Head of caudate nucleus (tissue), 42 donors: ENCODE results near the gene GALNT7.
A peak's percentile ranks its signal among the peaks of the same experiment; 100 is the strongest.

Source experiments
- DNase-seq, 42 donors: peaks; one replicate each; pipeline versions ENCODE4 v3.0.0 to v3.0.0-alpha.2; 2020 to 2021; ENCODE audit warnings: mixed read lengths in 7 of 42
- intact Hi-C: fragments of 100-400 bp; cut with DNase I; formaldehyde crosslinking; loops from one replicate; pipeline ENCODE4 v1.15.0; 2022

Gene GALNT7

DNA sequence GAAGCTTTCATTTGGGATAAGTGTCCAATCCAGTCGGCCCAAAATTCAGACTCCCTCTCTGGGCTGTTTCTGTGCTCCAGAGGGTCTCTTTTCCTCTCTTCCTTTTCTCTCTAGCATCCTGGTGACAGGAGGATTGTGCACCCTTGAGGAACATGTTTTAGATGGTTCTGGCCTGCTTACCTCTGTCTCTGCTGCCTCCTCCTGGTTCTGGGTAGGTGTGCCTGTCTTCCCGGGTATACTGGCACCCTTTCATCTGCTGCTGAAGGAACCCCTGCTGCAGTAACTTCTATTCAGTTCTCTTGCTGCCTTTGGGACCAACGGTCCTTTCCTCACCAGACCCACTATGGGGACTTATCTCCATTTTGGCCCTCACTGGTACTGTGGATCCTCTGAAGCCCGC lies 112.4 kb downstream of the GALNT7 start:
- no peak for DNase-seq
- intact Hi-C loops = no loop called here

DNA sequence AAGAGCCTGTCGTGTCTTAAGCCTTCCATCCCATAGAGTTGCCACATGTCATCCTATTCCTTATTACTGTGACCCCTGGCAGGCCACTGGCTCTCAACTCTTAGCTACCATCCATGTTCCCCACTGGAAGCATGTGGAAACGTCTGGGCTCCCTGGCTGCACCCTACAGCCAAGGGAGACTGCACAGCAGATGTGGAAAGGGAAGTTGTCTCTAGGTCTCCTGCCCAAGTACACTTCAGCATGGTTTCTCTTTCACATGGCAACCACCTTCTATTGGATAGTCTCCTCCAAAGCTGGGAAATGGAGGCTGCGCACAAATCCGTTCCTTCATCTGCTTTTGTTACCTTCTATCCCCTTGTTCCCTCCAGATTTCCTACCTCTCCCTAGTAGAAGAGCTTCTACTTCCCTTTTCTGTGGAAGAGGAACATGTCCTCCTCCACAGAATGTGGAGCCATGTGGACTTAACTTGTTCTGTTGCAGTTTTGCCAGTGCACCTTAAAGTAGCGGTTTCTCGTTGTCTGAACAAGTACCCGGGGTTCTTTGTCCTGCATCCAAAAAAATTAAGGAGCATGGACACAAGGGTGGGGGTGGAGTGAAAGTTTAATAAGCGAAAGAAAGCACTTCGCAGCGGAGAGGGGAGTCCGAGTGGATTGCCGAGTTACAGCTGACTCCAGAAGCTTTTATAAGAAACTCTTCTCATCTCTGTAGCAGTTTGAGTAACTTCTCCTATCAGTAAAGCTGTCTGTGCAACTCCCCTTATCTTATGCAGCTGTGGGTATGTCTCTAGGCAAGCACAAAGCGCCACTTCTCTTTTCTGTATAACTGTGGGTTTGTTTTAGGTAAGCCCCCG lies 113.0 kb downstream of the GALNT7 start:
- intact Hi-C loops = no loop called here
- DNase-seq = no peak

DNA sequence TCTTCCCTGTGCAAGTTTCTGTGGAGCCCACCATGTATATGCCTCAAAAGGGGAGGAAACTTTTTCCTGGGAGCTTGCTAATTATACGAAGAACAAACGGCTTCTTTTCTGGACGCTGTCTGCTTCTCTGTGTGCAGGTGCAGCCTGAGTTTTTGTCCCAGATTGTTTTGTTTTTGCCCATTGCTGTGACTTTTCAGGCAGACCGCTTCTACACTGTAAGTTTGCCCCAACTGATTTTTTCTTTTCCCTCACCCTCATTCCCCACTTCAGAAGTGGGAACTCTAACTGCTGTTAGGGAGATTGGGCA lies 113.6 kb downstream of the GALNT7 start:
- no peak for DNase-seq
- intact Hi-C loops = no loop called here

DNA sequence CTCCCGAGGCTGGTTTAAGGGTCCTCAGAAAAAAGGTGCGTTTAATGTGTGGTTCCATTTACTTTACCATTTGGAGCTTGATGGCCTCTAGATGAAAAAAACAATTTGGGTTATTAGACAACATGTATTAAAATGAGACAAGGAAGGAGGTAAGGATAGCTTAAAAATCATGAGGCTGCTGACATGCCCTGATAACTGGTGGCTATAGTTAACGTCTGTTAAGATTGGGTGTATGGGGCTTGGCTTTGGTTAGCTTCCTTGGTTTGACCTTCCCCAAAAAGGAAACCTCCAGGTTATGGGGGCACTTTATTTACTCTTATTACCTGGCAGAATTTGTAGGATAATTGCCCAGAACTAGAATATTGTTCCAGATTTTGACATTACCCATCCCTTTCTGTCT lies 114.0 kb downstream of the GALNT7 start:
- intact Hi-C loops = no loop called here

GRCh38 chr4:173284463-173284862 lies 115.9 kb downstream of the GALNT7 start:
- DNase-seq = no peak
- intact Hi-C loops = no loop called here

More for the DNA sequence above, 114.0 kb downstream of the GALNT7 start:
- no peak for DNase-seq

- DNase-seq = no peak
- intact Hi-C loops = no loop called here
Measured at GRCh38 chr4:173287486-173287885, 118.9 kb downstream of the GALNT7 start.

DNA sequence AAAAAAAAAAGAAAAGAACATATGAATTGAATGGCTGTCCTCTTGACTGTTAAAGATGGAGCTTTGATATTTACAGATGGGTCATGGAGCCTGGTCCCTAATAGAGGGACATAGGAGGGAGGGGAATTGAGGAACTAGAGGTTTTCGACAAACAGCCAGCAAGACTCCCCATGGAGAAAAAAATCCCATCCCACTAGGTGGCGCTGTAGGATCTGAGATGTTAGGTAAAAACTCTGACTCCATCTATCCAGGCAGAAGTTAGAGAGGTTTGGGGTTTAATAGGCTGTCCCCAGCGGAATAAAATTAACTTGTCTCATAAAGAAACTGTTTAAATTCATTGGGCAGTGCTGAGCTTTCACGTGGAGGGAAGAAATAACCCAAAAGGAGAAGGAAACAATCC lies 119.7 kb downstream of the GALNT7 start:
- intact Hi-C loops = no loop called here

GRCh38 chr4:173288698-173289352 lies 120.2 kb downstream of the GALNT7 start:
- intact Hi-C loops = no loop called here
- DNase-seq = no peak

More for the DNA sequence above, 119.7 kb downstream of the GALNT7 start:
- peak in 40 of 42 donors; percentile 20 to 92 (median 70) for DNase-seq

DNA sequence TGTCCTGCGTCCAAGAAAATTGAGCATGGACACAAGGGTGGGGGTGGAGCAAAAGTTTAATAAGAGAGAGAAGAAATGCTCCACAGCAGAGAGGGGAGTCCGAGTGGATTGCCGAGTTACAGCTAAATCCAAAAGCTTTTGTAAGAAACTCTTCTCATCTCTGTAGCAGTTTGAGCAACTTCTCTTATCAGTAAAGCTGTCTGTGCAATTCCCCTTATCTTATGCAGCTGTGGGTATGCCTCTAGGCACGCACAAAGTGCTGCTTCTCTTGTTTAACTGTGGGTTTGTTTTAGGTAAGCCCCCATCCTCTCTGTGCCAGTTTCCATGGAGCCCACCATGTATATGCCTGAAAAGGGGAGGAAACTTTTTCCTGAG lies 120.7 kb downstream of the GALNT7 start:
- intact Hi-C loops = no loop called here
- no peak for DNase-seq

DNA sequence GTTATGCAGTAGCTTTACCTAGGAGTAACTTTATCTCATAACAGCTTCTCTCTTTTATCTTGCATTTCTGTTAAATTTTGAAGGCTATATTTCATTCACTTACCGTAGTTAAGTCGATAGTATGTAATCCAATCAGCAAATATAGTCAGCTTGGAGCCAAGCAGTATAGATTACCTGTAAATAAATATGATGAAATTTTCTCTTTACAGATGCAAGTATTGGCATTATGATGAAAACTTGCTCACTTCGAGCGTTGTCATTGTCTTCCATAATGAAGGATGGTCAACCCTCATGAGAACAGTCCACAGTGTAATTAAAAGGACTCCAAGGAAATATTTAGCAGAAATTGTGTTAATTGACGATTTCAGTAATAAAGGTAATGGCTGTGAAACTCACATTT lies 123.3 kb downstream of the GALNT7 start:
- DNase-seq = no peak
- intact Hi-C loops = no loop called here

DNA sequence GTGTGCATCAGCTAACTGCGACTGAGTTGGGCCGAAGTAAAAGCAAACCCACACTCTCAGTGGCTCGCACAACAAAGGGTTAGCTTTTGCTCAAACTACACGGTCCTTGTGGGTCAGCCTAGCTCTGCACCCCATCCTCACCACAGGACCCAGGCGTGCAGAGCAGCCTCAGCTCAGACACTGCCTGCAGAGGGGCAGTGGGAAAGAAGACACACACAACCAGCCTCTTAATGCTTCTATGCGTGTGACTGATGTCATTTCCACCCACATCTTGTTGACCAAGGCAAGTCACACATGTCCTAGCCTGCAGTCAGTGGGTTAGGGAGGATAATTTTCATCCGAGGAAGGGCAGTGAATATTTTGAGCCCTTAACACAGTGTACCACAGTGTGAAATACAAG lies 125.1 kb downstream of the GALNT7 start:
- intact Hi-C loops = no loop called here
- DNase-seq = no peak

DNA sequence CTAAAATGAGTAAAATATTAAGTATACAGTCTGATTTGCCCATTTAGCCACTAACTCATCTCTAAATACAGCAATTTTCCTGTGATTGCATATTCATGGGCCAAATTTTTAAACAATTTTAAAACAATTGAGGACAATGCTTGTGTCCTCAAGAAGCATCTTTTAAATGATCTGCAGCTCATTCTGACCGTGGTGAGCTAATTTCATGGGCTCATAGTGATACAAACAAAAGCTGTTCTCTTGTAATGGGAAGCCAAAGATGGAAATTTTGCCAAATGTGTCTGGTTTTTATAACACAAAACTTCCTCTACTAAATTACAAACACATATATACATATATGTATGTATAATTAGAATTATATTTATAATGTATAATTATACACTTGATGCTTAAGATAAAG lies 125.8 kb downstream of the GALNT7 start:
- no peak for DNase-seq
- intact Hi-C loops = no loop called here

DNA sequence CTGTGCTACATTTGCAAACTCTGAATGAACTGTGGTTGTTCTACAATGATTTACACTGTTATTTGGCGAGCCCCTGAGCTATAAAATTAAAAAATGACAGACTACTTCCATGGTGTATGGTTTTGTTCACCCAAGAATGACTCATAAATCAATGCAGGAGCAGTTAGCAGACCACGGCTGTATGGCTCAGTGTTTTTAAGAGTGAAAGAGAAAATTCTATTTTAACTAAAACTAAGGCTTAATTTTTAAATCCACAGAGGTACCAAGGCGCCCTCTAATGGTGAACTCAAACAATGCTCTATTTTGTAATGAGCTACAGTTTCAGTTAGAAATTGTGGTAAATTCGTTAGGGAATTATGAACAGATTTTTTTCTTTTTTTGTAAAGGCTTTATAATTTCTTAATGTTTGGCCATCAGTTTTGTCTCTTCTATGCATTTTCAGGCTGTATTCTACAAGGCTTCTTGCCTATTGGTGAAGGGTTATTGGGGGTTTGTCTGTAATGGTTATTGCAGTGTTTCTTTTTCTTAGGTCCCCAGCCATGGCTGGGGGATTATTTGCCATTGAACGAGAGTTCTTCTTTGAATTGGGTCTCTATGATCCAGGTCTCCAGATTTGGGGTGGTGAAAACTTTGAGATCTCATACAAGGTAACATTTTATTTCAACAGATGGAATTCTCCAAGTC lies 133.0 kb downstream of the GALNT7 start:
- intact Hi-C loops = no loop called here

DNA sequence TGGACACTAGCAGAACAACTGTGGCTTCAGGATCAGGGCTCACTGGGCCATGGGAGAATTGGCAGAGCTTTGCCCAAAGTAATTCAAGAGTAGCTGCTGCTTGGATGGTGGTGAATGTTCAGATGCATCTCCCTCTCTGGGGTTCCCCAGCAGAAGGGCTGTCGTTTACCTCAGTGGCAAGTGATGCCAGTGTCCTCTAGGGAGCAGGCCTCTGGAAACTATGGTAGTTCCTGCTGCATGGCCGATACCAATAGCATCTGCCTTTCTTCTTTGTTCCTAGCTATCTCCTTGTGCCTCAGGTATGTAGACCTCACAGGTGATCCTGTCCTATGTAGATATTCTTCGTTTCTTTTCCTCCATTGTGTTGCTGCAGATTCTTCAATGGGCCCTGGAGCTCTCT lies 139.2 kb downstream of the GALNT7 start:
- intact Hi-C loops = no loop called here
- no peak for DNase-seq

More for the DNA sequence above, 133.0 kb downstream of the GALNT7 start:
- DNase-seq = peak in 12 of 42 donors; percentile 27 to 64 (median 35)

DNA sequence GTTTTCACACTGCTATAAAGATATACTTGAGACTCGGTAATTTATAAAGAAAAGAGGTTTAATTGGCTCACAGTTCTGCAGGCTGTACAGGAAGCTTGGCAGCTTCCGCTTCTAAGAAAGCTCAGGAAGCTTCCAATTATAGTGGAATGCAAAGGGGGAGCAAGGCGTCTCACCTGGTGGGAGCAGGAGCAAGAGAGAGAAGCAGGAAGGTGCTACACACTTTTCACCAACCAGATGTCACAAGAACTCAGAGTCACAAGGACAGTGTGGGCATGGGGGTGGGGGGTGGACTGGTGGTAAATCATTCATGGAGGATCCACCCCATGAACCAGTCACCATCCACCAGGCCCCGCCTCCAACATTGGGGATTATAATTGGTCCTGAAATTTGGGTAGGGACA lies 142.8 kb downstream of the GALNT7 start:
- DNase-seq = no peak
- intact Hi-C loops = no loop called here

- intact Hi-C loops = loop anchor here (5.0 kb wide), 2 partner anchors 103 to 183 kb away; no protein-coding TSS in a partner anchor
- DNase-seq = no peak
Measured at GRCh38 chr4:173314715-173315114, 146.1 kb downstream of the GALNT7 start.

GRCh38 chr4:173316060-173316459 lies 147.4 kb downstream of the GALNT7 start:
- intact Hi-C loops = loop anchor here (5.0 kb wide), 2 partner anchors 101 to 181 kb away; no protein-coding TSS in a partner anchor
- no peak for DNase-seq

- DNase-seq = no peak
- intact Hi-C loops = loop anchor here (5.0 kb wide), 2 partner anchors 100 to 180 kb away; no protein-coding TSS in a partner anchor
Measured at GRCh38 chr4:173317004-173317403, 148.4 kb downstream of the GALNT7 start.

GRCh38 chr4:173318240-173318639 lies 149.6 kb downstream of the GALNT7 start:
- intact Hi-C loops = loop anchor here (5.0 kb wide), 2 partner anchors 99 to 179 kb away; no protein-coding TSS in a partner anchor
- DNase-seq = no peak

GRCh38 chr4:173318648-173319211 lies 150.1 kb downstream of the GALNT7 start:
- intact Hi-C loops = loop anchor here (5.0 kb wide), 2 partner anchors 99 to 179 kb away; no protein-coding TSS in a partner anchor

More at GRCh38 chr4:173318648-173319211, 150.1 kb downstream of the GALNT7 start:
- DNase-seq = peak in 3 of 42 donors; percentile 20 to 30 (median 29)
